CD4-positive, alpha-beta T cell (primary cell): ENCODE measurements around the gene VWA8. TPM values are rescaled to one million over a fixed set of nuclear protein-coding genes. Genes with fewer than 3 reads are reported as not detected.

ENCODE experiments used
- ATAC-seq: fragments of 200-7000 bp; cut with Tn5 transposase; one replicate; pipeline ENCODE4 v1.10.0; 2022; ENCODE audit warnings: mild to moderate bottlenecking; ENCODE audit not compliant: poor library complexity
- CTCF ChIA-PET: fragments of 350-600 bp; sonication (Branson Sonifier 250); formaldehyde crosslinking; loops from one replicate; lab custom pipeline; 2021; ENCODE audit warnings: antibody characterized with exemption, inconsistent platforms; lab: Charles Lee
- POLR2A ChIA-PET: fragments of 350-600 bp; sonication (Branson Sonifier 250); formaldehyde crosslinking; loops from one replicate; lab custom pipeline; 2021; ENCODE audit warnings: antibody characterized with exemption, inconsistent platforms; lab: Charles Lee
- DNase-seq, 14 experiments: peaks; one replicate each; pipeline ENCODE4 v3.0.0-alpha.2; 2013 to 2020; ENCODE audit warnings: mixed read lengths in 2 of 14
- H3K27ac ChIP-seq, 2 donors: one replicate each; pipeline versions ENCODE4 v1.5.1 to v1.7.0; 2013; ENCODE audit warnings: low read length in 2 of 2, low read depth in 1 of 2, mild to moderate bottlenecking in 1 of 2
- H3K27me3 ChIP-seq, 2 experiments: 1 replicate in 1 of 2; 2 replicates in 1 of 2; pipeline versions ENCODE4 v1.6.1 to v1.7.0; 2013; ENCODE audit warnings: low read length in 2 of 2, control low read depth in 1 of 2, mild to moderate bottlenecking in 1 of 2, moderate library complexity in 1 of 2; ENCODE audit not compliant: insufficient read depth in 2 of 2, control insufficient read depth in 1 of 2
- H3K36me3 ChIP-seq: one replicate; pipeline ENCODE4 v1.6.1; 2013; ENCODE audit warnings: low read length, control low read depth; ENCODE audit not compliant: insufficient read depth
- H3K4me1 ChIP-seq: one replicate; pipeline ENCODE4 v1.6.1; 2013; ENCODE audit warnings: low read length, control low read depth; ENCODE audit not compliant: insufficient read depth
- H3K4me3 ChIP-seq: one replicate; pipeline ENCODE4 v1.5.1; 2013; ENCODE audit warnings: mild to moderate bottlenecking, low read length, moderate library complexity
- H3K9me3 ChIP-seq, 2 experiments: 1 replicate in 1 of 2; 2 replicates in 1 of 2; pipeline versions ENCODE4 v1.6.1 to v1.7.0; 2013; ENCODE audit warnings: low read length in 2 of 2, mild to moderate bottlenecking in 2 of 2, control low read depth in 1 of 2, moderate library complexity in 1 of 2; ENCODE audit not compliant: control insufficient read depth in 1 of 2, insufficient read depth in 1 of 2
- H3K27ac Mint-ChIP-seq: one replicate; pipeline ENCODE4 v1.8.0; 2020; ENCODE audit warnings: mixed read lengths
- H3K27me3 Mint-ChIP-seq: one replicate; pipeline ENCODE4 v1.8.0; 2021; ENCODE audit warnings: mixed read lengths
- H3K36me3 Mint-ChIP-seq: one replicate; pipeline ENCODE4 v1.8.0; 2021; ENCODE audit warnings: low read depth, mixed read lengths
- H3K4me1 Mint-ChIP-seq: one replicate; pipeline ENCODE4 v1.8.0; 2021; ENCODE audit warnings: low read depth, mixed read lengths
- H3K4me3 Mint-ChIP-seq: one replicate; pipeline ENCODE4 v1.8.0; 2020; ENCODE audit warnings: mild to moderate bottlenecking, mixed read lengths
- H3K9me3 Mint-ChIP-seq: one replicate; pipeline ENCODE4 v1.8.0; 2020; ENCODE audit warnings: mixed read lengths
- intact Hi-C, 2 experiments: fragments of 100-400 bp; cut with DNase I in 1 of 2; cut with micrococcal nuclease in 1 of 2; formaldehyde crosslinking; loops; one replicate each; pipeline versions ENCODE4 v1.15.1 to v1.9.0; 2023 to 2025; cut with DNase I, micrococcal nuclease
- total RNA-seq, 174 experiments: library from RNA in 2 of 174; stranded (reverse) in 2 of 174; gene quantifications; one replicate each; pipeline ENCODE4 v1.2.3 and lab custom pipeline; 2021 to 2026
- TF ChIP-seq, protein P1 (sequence below): fragments of 200-600 bp; IDR thresholded peaks from one replicate; pipeline ENCODE4 v1.8.0; 2022; ENCODE audit warnings: antibody characterized with exemption, mild to moderate bottlenecking

VWA8 gene
- total RNA-seq, 2 experiments from 2014 or later, result 18.7 to 19.0 TPM

DNA sequence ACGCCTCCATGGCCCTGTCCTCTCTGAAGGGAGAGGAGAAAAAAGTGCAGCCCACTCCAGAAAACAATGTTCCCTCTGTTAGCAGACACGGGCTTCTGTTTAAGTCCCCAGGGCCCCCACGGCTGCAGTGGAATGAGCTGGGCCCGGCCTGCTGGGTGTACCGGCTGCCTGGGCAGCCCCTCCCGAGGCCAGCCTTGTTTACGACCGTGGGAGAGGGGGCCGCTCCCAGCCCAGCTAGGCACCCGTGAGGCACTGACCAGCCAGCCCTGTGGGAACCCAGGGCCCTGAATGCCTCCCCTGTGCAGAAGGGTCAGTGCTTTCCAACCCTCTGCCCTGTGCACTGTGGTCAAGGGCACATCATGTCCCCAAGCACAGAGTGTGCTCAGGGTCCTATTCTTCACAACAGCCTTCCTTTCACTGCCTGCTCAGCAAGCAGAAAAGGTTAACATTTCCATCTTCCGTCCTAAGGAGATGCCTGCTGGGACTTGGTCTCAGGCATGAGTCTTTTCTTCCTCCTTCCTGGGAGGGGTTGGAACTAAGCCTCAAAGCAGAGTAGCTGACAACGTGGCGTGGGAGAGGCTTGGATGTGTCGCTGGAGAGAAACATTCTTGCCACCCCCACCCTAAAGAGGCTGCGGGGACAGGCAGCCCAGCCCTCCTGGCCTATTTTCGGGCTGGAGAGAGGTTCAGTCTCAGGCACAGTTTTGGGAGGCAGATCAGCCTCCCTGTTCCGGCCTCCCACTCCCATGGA is 413.5 kb downstream of the VWA8 start:
- H3K4me3 ChIP-seq, result no peak overlapping the region
- ChIA-PET CTCF (no interaction called here), POLR2A (no interaction called here)
- H3K27me3 ChIP-seq, result no peaks in the 10 kb centered on the region
- DNase-seq (no peak), ATAC-seq (no peak)
- H3K4me1 ChIP-seq, result no peaks in the 10 kb centered on the region
- no peak overlapping the region for H3K27ac Mint-ChIP-seq
- TF ChIP-seq, protein P1, sequence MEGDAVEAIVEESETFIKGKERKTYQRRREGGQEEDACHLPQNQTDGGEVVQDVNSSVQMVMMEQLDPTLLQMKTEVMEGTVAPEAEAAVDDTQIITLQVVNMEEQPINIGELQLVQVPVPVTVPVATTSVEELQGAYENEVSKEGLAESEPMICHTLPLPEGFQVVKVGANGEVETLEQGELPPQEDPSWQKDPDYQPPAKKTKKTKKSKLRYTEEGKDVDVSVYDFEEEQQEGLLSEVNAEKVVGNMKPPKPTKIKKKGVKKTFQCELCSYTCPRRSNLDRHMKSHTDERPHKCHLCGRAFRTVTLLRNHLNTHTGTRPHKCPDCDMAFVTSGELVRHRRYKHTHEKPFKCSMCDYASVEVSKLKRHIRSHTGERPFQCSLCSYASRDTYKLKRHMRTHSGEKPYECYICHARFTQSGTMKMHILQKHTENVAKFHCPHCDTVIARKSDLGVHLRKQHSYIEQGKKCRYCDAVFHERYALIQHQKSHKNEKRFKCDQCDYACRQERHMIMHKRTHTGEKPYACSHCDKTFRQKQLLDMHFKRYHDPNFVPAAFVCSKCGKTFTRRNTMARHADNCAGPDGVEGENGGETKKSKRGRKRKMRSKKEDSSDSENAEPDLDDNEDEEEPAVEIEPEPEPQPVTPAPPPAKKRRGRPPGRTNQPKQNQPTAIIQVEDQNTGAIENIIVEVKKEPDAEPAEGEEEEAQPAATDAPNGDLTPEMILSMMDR, result no peak
- no peak overlapping the region for H3K4me3 Mint-ChIP-seq
- intact Hi-C loops, result no loop called here
- peaks cover 0 to 4% of the 10 kb centered on the region in 2 experiments for H3K9me3 ChIP-seq
- H3K9me3 Mint-ChIP-seq, result no peaks in the 10 kb centered on the region
- no peaks in the 10 kb centered on the region for H3K36me3 Mint-ChIP-seq
- H3K27me3 Mint-ChIP-seq, result no peaks in the 10 kb centered on the region
- H3K27ac ChIP-seq, result no peak overlapping the region
- peaks cover 4% of the 10 kb centered on the region for H3K4me1 Mint-ChIP-seq
- no peaks in the 10 kb centered on the region for H3K36me3 ChIP-seq

DNA sequence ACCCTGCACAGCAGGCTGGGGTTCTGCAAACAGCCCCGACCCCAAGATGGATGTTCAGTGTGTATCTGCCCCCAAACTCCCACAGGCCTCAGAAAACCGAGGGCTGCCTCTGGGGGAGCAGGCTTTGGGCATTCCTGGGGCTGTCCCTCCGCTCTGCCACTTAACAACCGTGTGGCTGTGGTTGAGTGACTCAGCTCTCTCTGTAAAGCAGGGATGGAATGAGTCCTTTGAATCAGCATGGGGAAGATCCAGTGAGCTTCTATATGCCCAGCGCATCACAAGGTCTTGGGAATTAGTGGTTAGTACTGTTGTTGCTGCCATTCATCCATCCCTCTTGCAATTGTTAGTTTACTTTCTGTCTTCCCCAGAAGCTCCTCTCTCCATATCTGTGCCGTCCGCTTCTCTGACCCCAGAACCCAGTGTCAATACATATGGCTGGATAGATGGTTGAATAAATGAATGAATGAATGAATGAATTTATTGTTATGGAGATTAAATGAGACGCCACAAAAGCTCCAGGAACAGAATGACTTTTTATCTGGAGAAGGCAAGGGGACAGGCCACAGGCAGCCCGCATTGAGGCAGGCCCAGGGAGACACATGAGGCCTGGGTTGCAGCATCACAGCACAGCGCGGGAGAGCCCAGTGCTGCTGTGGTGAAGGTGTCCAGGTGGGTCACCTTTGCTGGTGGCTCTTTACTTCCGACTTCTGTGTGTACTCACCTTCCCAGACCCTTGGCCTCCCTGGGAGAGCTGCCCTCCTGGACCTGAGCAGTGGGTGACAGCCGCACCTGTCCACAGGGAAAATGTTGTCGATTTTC is 414.3 kb downstream of the VWA8 start:
- no peak for ATAC-seq
- CTCF ChIA-PET, result interaction anchor here (1.4 kb wide), 1 partner anchor 106 kb away, joined by 3 read pairs; no protein-coding TSS in a partner anchor
- H3K4me3 Mint-ChIP-seq, result no peak overlapping the region

DNA sequence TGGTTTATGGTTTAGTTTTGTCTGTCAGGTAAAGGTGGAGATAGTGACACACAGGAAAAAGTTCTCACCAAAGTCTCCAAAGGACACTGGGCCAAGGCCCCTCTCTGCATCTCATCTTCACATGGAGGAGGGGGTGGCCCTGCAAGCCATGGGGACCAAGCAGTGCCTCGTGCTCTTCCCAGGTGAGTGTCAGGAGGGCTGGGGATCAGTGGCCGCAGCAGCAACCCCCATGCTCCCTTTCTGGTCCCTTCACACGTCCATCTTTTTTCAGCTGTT is 415.5 kb downstream of the VWA8 start:
- Histone ChIP-seq H3K4me3 (no peak overlapping the region), H3K4me1 (peaks cover 4% of the 10 kb centered on the region), H3K27me3 (no peaks in the 10 kb centered on the region), H3K36me3 (no peaks in the 10 kb centered on the region), H3K27ac (no peak overlapping the region), H3K9me3 (peaks cover 0 to 8% of the 10 kb centered on the region in 2 experiments)
- no peaks in the 10 kb centered on the region for H3K36me3 Mint-ChIP-seq
- DNase-seq (no peak), ATAC-seq (no peak)
- POLR2A ChIA-PET, result interaction anchor here (1.1 kb wide), 1 partner anchor 80 kb away, joined by 3 read pairs; no protein-coding TSS in a partner anchor
- no peaks in the 10 kb centered on the region for H3K27me3 Mint-ChIP-seq
- H3K9me3 Mint-ChIP-seq, result peaks cover 2% of the 10 kb centered on the region
- TF ChIP-seq, protein P1, result no peak
- intact Hi-C loops, result no loop called here
- H3K4me1 Mint-ChIP-seq, result peaks cover 15% of the 10 kb centered on the region
- CTCF ChIA-PET, result no interaction called here
- H3K4me3 Mint-ChIP-seq, result no peak overlapping the region
- no peak overlapping the region for H3K27ac Mint-ChIP-seq

More for the DNA sequence above, 414.3 kb downstream of the VWA8 start:
- H3K4me1 Mint-ChIP-seq, result peaks cover 4% of the 10 kb centered on the region
- no peak overlapping the region for H3K27ac ChIP-seq
- TF ChIP-seq, protein P1, result no peak
- no peaks in the 10 kb centered on the region for H3K27me3 Mint-ChIP-seq
- peaks cover 0 to 8% of the 10 kb centered on the region in 2 experiments for H3K9me3 ChIP-seq
- H3K4me3 ChIP-seq, result no peak overlapping the region
- no peaks in the 10 kb centered on the region for H3K36me3 ChIP-seq
- H3K4me1 ChIP-seq, result no peaks in the 10 kb centered on the region
- H3K36me3 Mint-ChIP-seq, result no peaks in the 10 kb centered on the region
- POLR2A ChIA-PET, result interaction anchor here (1.1 kb wide), 1 partner anchor 81 kb away, joined by 3 read pairs; no protein-coding TSS in a partner anchor
- intact Hi-C loops, result no loop called here
- no peaks in the 10 kb centered on the region for H3K27me3 ChIP-seq
- H3K27ac Mint-ChIP-seq, result no peak overlapping the region
- no peaks in the 10 kb centered on the region for H3K9me3 Mint-ChIP-seq
- no peak for DNase-seq
